Measurements from ENCODE around the gene CLEC2L.

DNA sequence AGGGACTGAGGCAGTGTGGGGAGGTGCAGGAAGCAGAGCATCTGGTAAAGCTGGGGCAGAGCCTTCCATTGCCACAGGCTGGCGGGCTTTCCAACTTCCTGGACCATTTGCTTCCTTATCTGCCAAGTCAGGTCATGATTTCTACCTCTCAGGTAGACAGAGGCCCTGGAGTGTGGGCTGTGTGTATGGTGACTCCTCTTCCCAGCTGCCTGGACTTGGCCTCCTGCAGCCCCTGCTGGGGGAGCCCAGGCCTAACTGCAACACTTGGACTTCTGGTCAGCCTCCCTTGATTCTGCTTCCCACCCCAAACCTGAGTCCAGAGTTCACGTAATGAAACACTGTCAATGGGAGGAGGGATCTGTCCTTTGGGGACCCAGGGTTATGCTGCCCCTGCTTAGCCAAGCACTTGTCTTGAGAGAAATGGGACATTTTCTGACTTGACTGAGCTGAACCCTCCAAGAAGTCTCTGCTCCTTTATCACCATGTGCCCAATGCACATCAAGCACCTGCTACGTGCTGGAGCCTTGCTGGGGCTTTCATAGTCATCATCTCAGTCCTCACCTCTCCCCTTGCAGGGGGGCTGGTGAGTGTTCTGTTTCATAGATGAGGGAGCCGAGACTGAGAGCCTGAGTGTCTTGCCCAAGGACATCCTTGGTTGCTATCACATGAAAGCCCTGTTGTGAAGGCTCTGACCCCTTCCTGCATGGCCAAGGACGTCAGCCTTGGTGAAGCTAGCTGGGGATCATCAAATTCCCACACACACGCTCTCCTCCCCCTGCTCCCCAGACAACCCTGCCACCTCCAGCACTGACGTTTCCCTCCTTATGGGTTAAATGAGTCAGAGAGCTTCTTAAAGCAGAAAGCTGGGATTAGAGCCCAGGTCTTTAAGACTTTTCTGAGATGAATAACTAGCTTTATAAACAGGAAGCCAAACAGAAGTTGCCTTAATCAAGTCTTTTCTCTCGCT is 3.4 kb downstream of the CLEC2L start:
- TF ChIP-seq EZH2 (IDR thresholded peaks at IDR 0.05; ENCODE audit: low read length): no peak
- TF ChIP-seq, protein P1, sequence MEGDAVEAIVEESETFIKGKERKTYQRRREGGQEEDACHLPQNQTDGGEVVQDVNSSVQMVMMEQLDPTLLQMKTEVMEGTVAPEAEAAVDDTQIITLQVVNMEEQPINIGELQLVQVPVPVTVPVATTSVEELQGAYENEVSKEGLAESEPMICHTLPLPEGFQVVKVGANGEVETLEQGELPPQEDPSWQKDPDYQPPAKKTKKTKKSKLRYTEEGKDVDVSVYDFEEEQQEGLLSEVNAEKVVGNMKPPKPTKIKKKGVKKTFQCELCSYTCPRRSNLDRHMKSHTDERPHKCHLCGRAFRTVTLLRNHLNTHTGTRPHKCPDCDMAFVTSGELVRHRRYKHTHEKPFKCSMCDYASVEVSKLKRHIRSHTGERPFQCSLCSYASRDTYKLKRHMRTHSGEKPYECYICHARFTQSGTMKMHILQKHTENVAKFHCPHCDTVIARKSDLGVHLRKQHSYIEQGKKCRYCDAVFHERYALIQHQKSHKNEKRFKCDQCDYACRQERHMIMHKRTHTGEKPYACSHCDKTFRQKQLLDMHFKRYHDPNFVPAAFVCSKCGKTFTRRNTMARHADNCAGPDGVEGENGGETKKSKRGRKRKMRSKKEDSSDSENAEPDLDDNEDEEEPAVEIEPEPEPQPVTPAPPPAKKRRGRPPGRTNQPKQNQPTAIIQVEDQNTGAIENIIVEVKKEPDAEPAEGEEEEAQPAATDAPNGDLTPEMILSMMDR (optimal IDR thresholded peaks at IDR 0.05 in 1 of 3, IDR thresholded peaks at IDR 0.05 in 1 of 3, conservative IDR thresholded peaks at IDR 0.05 in 1 of 3; ENCODE audit: extremely low read depth in 1 of 3, insufficient read depth in 2 of 3, low read length in 3 of 3): no peak

All from keratinocyte (primary cell).